Measurements from ENCODE around the gene ADGRG1.

The ADGRG1 gene

GRCh38 chr16:57652695-57653471 is 24.5 kb downstream of the ADGRG1 start:
- no peak for DNase-seq

GRCh38 chr16:57653936-57654335 is 25.5 kb downstream of the ADGRG1 start:
- DNase-seq, result no peak

- DNase-seq, result no peak
Measured at GRCh38 chr16:57656342-57656955, 28.0 kb downstream of the ADGRG1 start.

GRCh38 chr16:57657228-57657627 is 28.8 kb downstream of the ADGRG1 start:
- DNase-seq, result no peak

GRCh38 chr16:57658130-57658877 is 29.9 kb downstream of the ADGRG1 start:
- DNase-seq, result no peak

GRCh38 chr16:57658878-57659674 is 30.6 kb downstream of the ADGRG1 start:
- no peak for DNase-seq

- DNase-seq, result no peak
Measured at GRCh38 chr16:57660715-57661463, 32.5 kb downstream of the ADGRG1 start.

GRCh38 chr16:57661510-57661909 is 33.1 kb downstream of the ADGRG1 start:
- DNase-seq, result no peak

- no peak for DNase-seq
Measured at GRCh38 chr16:57661936-57662906, 33.8 kb downstream of the ADGRG1 start.

- no peak for DNase-seq
Measured at GRCh38 chr16:57663436-57663835, 35.0 kb downstream of the ADGRG1 start.

GRCh38 chr16:57663917-57664661 is 35.7 kb downstream of the ADGRG1 start:
- DNase-seq, result no peak

- no peak for DNase-seq
Measured at GRCh38 chr16:57664662-57665025, 36.2 kb downstream of the ADGRG1 start.

- no peak for DNase-seq
Measured at GRCh38 chr16:57665541-57665940, 37.1 kb downstream of the ADGRG1 start.

GRCh38 chr16:57666353-57667047 is 38.1 kb downstream of the ADGRG1 start:
- no peak for DNase-seq

- no peak for DNase-seq
Measured at GRCh38 chr16:57667048-57667525, 38.7 kb downstream of the ADGRG1 start.

- DNase-seq, result no peak
Measured at GRCh38 chr16:57667526-57668262, 39.3 kb downstream of the ADGRG1 start.

GRCh38 chr16:57668263-57668571 is 39.8 kb downstream of the ADGRG1 start, which contains the start of gene ADGRG3:
TSS of gene ADGRG3 (plus strand) at chr16:57668306. CDS start at chr16:57668348, 42 bp downstream.
- DNase-seq, result no peak

GRCh38 chr16:57668630-57669475 is 40.4 kb downstream of the ADGRG1 start:
- no peak for DNase-seq

Data from fibroblast of skin of right biceps (primary cell).